ENCODE results near the gene AREL1. TPM values are rescaled to one million over a fixed set of nuclear protein-coding genes. Genes with fewer than 3 reads are reported as not detected.

The AREL1 gene
- polyA plus RNA-seq, 1 donor (not counting 4 experiments of a cell fraction or from before 2014, with no cell fraction given) = 31.2 TPM

DNA sequence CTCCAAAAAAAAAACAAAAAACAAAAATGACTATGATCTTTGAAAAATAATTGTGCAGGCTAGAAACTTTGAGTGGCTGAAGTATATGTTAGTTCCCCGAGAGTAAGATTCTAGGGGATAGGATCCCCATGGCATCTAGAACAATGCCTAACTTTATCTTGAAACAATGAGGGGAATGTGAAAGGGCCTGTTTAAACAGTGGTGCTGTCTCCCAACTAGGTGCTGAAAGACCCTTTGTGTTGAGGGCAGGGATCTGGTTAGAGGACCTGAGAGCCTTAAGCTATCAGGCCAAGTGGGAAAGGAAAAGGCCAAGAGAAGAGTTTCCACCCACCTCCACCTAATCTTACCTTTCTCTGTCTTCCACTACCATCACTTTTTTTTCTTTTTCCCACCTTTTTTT, 43.4 kb upstream of the AREL1 start:
- Histone ChIP-seq H3K4me1 (ENCODE audit: control insufficient read depth, extremely low read depth, insufficient read depth, low read length) (no peaks in the 10 kb centered on the region), H3K9me1 (ENCODE audit: control insufficient read depth, extremely low read depth, insufficient read depth, low read length) (no peaks in the 10 kb centered on the region), H3K36me3 (ENCODE audit: control insufficient read depth in 2 of 2, extremely low read depth in 1 of 2, insufficient read depth in 2 of 2, low read length in 2 of 2) (no peaks in the 10 kb centered on the region), H3K79me2 (ENCODE audit: control insufficient read depth, insufficient read depth, low read length) (no peaks in the 10 kb centered on the region), H3K4me2 (ENCODE audit: control insufficient read depth, extremely low read depth, insufficient read depth, low read depth, low read length) (no peak overlapping the region), H3K27ac (ENCODE audit: control insufficient read depth, insufficient read depth, low read length) (no peak overlapping the region), H3K9me3 (ENCODE audit: control insufficient read depth, low read depth, low read length) (peaks cover 1% of the 10 kb centered on the region), H2AFZ (ENCODE audit: control insufficient read depth, low read length) (no peak overlapping the region), H4K20me1 (ENCODE audit: control insufficient read depth, extremely low read depth, insufficient read depth, low read length) (no peaks in the 10 kb centered on the region), H3K27me3 (ENCODE audit: control insufficient read depth, extremely low read depth, insufficient read depth, low read length) (no peaks in the 10 kb centered on the region), H3K9ac (ENCODE audit: control insufficient read depth, extremely low read depth, insufficient read depth, low read length) (no peak overlapping the region), H3K4me3 (ENCODE audit: control insufficient read depth in 2 of 3, extremely low read depth in 1 of 3, insufficient read depth in 2 of 3, low read depth in 1 of 3, low read length in 3 of 3) (no peak overlapping the region)
- TF ChIP-seq, protein P1, sequence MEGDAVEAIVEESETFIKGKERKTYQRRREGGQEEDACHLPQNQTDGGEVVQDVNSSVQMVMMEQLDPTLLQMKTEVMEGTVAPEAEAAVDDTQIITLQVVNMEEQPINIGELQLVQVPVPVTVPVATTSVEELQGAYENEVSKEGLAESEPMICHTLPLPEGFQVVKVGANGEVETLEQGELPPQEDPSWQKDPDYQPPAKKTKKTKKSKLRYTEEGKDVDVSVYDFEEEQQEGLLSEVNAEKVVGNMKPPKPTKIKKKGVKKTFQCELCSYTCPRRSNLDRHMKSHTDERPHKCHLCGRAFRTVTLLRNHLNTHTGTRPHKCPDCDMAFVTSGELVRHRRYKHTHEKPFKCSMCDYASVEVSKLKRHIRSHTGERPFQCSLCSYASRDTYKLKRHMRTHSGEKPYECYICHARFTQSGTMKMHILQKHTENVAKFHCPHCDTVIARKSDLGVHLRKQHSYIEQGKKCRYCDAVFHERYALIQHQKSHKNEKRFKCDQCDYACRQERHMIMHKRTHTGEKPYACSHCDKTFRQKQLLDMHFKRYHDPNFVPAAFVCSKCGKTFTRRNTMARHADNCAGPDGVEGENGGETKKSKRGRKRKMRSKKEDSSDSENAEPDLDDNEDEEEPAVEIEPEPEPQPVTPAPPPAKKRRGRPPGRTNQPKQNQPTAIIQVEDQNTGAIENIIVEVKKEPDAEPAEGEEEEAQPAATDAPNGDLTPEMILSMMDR (optimal IDR thresholded peaks at IDR 0.05 in 1 of 3, IDR thresholded peaks at IDR 0.05 in 1 of 3, conservative IDR thresholded peaks at IDR 0.05 in 1 of 3; ENCODE audit: extremely low read depth in 1 of 3, insufficient read depth in 2 of 3, low read length in 3 of 3) = no peak
- no peak for TF ChIP-seq EZH2 (IDR thresholded peaks at IDR 0.05; ENCODE audit: low read length)
- FAIRE-seq (no peak), DNase-seq (ENCODE audit: low read depth, low spot score) (no peak)
- dilution Hi-C loops (cut with MboI; ENCODE audit: extremely low pct_ligation_motif_present, low sequenced_read_pairs) = no loop called here

DNA sequence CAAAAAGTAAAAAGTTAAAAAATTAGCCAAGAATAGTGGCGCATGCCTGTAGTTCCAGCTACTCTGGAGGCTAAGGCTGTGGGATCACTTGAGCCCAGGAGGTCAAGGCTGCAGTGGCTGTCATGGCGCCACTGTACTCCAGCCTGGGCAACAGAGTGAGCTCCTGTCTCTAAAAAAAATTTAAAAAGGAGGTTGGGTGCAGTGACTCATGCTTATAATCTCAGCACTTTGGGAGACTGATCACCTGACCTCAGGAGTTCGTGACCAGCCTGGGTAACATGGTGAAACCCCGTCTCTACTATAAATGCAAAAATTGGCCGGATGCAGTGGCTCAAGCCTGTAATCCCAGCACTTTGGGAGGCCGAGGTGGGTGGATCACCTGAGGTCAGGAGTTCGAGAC, 42.0 kb upstream of the AREL1 start:
- H3K9ac ChIP-seq (ENCODE audit: control insufficient read depth, extremely low read depth, insufficient read depth, low read length) = no peak overlapping the region
- FAIRE-seq (no peak), DNase-seq (ENCODE audit: low read depth, low spot score) (no peak)
- no peaks in the 10 kb centered on the region for H3K79me2 ChIP-seq (ENCODE audit: control insufficient read depth, insufficient read depth, low read length)
- no peaks in the 10 kb centered on the region for H3K27me3 ChIP-seq (ENCODE audit: control insufficient read depth, extremely low read depth, insufficient read depth, low read length)
- no peaks in the 10 kb centered on the region for H3K36me3 ChIP-seq (ENCODE audit: control insufficient read depth in 2 of 2, extremely low read depth in 1 of 2, insufficient read depth in 2 of 2, low read length in 2 of 2)
- no peak overlapping the region for H3K4me3 ChIP-seq (ENCODE audit: control insufficient read depth in 2 of 3, extremely low read depth in 1 of 3, insufficient read depth in 2 of 3, low read depth in 1 of 3, low read length in 3 of 3)
- H3K4me1 ChIP-seq (ENCODE audit: control insufficient read depth, extremely low read depth, insufficient read depth, low read length) = no peaks in the 10 kb centered on the region
- H3K9me1 ChIP-seq (ENCODE audit: control insufficient read depth, extremely low read depth, insufficient read depth, low read length) = no peaks in the 10 kb centered on the region
- dilution Hi-C loops (cut with MboI; ENCODE audit: extremely low pct_ligation_motif_present, low sequenced_read_pairs) = no loop called here
- TF ChIP-seq, protein P1 (optimal IDR thresholded peaks at IDR 0.05 in 1 of 3, IDR thresholded peaks at IDR 0.05 in 1 of 3, conservative IDR thresholded peaks at IDR 0.05 in 1 of 3; ENCODE audit: extremely low read depth in 1 of 3, insufficient read depth in 2 of 3, low read length in 3 of 3) = no peak
- TF ChIP-seq EZH2 (IDR thresholded peaks at IDR 0.05; ENCODE audit: low read length) = no peak
- peaks cover 1% of the 10 kb centered on the region for H3K9me3 ChIP-seq (ENCODE audit: control insufficient read depth, low read depth, low read length)
- H3K27ac ChIP-seq (ENCODE audit: control insufficient read depth, insufficient read depth, low read length) = no peak overlapping the region
- no peak overlapping the region for H3K4me2 ChIP-seq (ENCODE audit: control insufficient read depth, extremely low read depth, insufficient read depth, low read depth, low read length)
- H4K20me1 ChIP-seq (ENCODE audit: control insufficient read depth, extremely low read depth, insufficient read depth, low read length) = no peaks in the 10 kb centered on the region
- H2AFZ ChIP-seq (ENCODE audit: control insufficient read depth, low read length) = no peak overlapping the region

All from keratinocyte (primary cell).